ENCODE measurements around the gene MICAL2. TPM values are rescaled to one million over a fixed set of nuclear protein-coding genes. Genes with fewer than 3 reads are reported as not detected.

MICAL2 gene
- total and polyA plus RNA-seq, 10 of the 15 experiments (the other 5 are each of a cell fraction or from before 2014, with no cell fraction given), result 0.90 to 5.6 (median 2.4) TPM

- POLR2A ChIA-PET, result no interaction called here
- ATAC-seq (no peak), FAIRE-seq (no peak), DNase-seq (ENCODE audit: low read depth, low spot score) (no peak)
- 9% methylated on average over 5 of the region's 5 CpGs for WGBS (ENCODE audit: insufficient coverage, insufficient replicate concordance, low lambda C conversion rate, missing lambda C conversion rate)
- intact Hi-C loops (cut with micrococcal nuclease; ENCODE audit: unreplicated experiment), result no loop called here
- SMC1A ChIA-PET (ENCODE audit: uncharacterized antibody, unreplicated experiment), result no interaction called here
- BruUV-seq (replicated peaks), result no TSS peak
- Histone ChIP-seq H3K4me3 (no peak overlapping the region), H3K27ac (ENCODE audit: control insufficient read depth, insufficient read depth) (no peak overlapping the region), H2AFZ (ENCODE audit: control insufficient read depth, low read depth, low read length) (no peak overlapping the region), H3K4me1 (ENCODE audit: control insufficient read depth, insufficient read depth, low read length) (no peaks in the 10 kb centered on the region), H3K4me2 (ENCODE audit: control insufficient read depth, insufficient read depth) (no peak overlapping the region), H4K20me1 (ENCODE audit: control insufficient read depth, insufficient read depth) (no peaks in the 10 kb centered on the region), H3K79me2 (ENCODE audit: control insufficient read depth, insufficient read depth, low read length) (no peaks in the 10 kb centered on the region), H3K27me3 (replicated peaks in 1 of 2; ENCODE audit: control insufficient read depth in 2 of 2, insufficient read depth in 2 of 2, low read length in 1 of 2) (peaks cover 0 to 2% of the 10 kb centered on the region in 2 experiments; a peak in 2 of 4 replicates), H3K9ac (ENCODE audit: control insufficient read depth, insufficient read depth, low read length) (no peak overlapping the region), H3K9me3 (replicated peaks; ENCODE audit: control insufficient read depth, insufficient read depth, low read length) (no peaks in the 10 kb centered on the region), H3K36me3 (ENCODE audit: control insufficient read depth in 2 of 2, insufficient read depth in 2 of 2, low read length in 1 of 2) (no peaks in the 10 kb centered on the region)
- no peak for TF ChIP-seq WRNIP1 (IDR thresholded peaks at IDR 0.05; ENCODE audit: borderline replicate concordance, low read depth, low read length)
- no peak for TF ChIP-seq SREBF2 (IDR thresholded peaks at IDR 0.05; ENCODE audit: low read length)
- no peak for TF ChIP-seq SMAD1 (IDR thresholded peaks at IDR 0.05; ENCODE audit: low read depth, partially characterized antibody)
- TF ChIP-seq PAX5 (IDR thresholded peaks at IDR 0.05; ENCODE audit: borderline replicate concordance, low read depth, low read length), result no peak
- TF ChIP-seq RB1 (IDR thresholded peaks at IDR 0.05; ENCODE audit: borderline replicate concordance), result no peak
- no peak for TF ChIP-seq RELA (IDR thresholded peaks at IDR 0.05; ENCODE audit: borderline replicate concordance, partially characterized antibody)
- TF ChIP-seq RUNX3 (IDR thresholded peaks at IDR 0.05; ENCODE audit: low read length), result no peak
- no peak for TF ChIP-seq ELK1 (IDR thresholded peaks at IDR 0.05; ENCODE audit: low read depth, low read length)
- TF ChIP-seq MEF2A (IDR thresholded peaks at IDR 0.05; ENCODE audit: insufficient read depth, low read depth, low read length), result no peak
- no peak for TF ChIP-seq POLR2AphosphoS5 (IDR thresholded peaks at IDR 0.05; ENCODE audit: low read length)
- no peak for TF ChIP-seq USF2 (IDR thresholded peaks at IDR 0.05; ENCODE audit: borderline replicate concordance, low read depth, low read length)
- TF ChIP-seq ATF7 (IDR thresholded peaks at IDR 0.05; ENCODE audit: low read depth), result no peak
- TF ChIP-seq CREB1 (IDR thresholded peaks at IDR 0.05; ENCODE audit: low read depth), result no peak
- no peak for TF ChIP-seq KLF5 (IDR thresholded peaks at IDR 0.05; ENCODE audit: partially characterized antibody)
- no peak for TF ChIP-seq ZBTB40 (IDR thresholded peaks at IDR 0.05; ENCODE audit: borderline replicate concordance)
- TF ChIP-seq BMI1 (IDR thresholded peaks at IDR 0.05; ENCODE audit: borderline replicate concordance), result no peak
- TF ChIP-seq BCL11A (IDR thresholded peaks at IDR 0.05; ENCODE audit: low read depth, low read length), result no peak
- no peak for TF ChIP-seq EP300 (IDR thresholded peaks at IDR 0.05; ENCODE audit: borderline replicate concordance in 1 of 2, control insufficient read depth in 1 of 2, low read depth in 2 of 2, low read length in 2 of 2)
- RAD21 ChIA-PET (ENCODE audit: unreplicated experiment), result no interaction called here
- in situ Hi-C loops (cut with MboI), result no loop called here
- CTCF ChIA-PET, result interaction anchor here (0.7 to 1.8 kb wide), 3 partner anchors 34 to 201 kb away, joined by 3 to 4 read pairs (median 3); no protein-coding TSS in a partner anchor
Observed at GRCh38 chr11:12248330-12248729, 137.9 kb downstream of the MICAL2 start.
